ENCODE results near the gene CCDC92. TPM values are rescaled to one million over a fixed set of nuclear protein-coding genes. Genes with fewer than 3 reads are reported as not detected.

Gene CCDC92
- total RNA-seq, 1 donor from 2014 or later = 25.9 TPM

DNA sequence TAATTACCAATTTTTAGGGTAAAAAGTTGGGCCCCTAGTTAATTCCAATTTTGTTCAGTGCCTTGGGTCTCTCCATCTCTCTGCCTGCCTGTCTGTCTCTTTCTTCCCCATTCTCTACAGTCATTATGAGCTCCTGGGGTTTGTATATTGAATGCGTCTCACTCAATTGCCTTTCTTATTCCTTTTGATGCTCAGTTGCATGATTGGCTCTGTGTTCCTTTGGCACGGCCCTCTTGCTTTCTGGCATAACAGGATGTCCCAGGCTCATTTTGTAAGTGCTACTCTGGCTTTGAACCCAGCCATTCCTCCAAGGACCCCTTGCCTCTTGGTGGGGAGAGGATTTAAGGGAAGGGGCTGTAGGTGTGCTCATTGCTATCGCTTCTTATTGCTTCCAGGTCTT, 36.0 kb upstream of the CCDC92 start:
- TF ChIP-seq, protein P1, sequence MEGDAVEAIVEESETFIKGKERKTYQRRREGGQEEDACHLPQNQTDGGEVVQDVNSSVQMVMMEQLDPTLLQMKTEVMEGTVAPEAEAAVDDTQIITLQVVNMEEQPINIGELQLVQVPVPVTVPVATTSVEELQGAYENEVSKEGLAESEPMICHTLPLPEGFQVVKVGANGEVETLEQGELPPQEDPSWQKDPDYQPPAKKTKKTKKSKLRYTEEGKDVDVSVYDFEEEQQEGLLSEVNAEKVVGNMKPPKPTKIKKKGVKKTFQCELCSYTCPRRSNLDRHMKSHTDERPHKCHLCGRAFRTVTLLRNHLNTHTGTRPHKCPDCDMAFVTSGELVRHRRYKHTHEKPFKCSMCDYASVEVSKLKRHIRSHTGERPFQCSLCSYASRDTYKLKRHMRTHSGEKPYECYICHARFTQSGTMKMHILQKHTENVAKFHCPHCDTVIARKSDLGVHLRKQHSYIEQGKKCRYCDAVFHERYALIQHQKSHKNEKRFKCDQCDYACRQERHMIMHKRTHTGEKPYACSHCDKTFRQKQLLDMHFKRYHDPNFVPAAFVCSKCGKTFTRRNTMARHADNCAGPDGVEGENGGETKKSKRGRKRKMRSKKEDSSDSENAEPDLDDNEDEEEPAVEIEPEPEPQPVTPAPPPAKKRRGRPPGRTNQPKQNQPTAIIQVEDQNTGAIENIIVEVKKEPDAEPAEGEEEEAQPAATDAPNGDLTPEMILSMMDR (conservative IDR thresholded peaks at IDR 0.05; ENCODE audit: low read depth, low read length) = no peak
- no peak overlapping the region for H3K4me3 ChIP-seq (ENCODE audit: low read depth, low read length)
- DNase-seq (ENCODE audit: low read depth) = no peak

DNA sequence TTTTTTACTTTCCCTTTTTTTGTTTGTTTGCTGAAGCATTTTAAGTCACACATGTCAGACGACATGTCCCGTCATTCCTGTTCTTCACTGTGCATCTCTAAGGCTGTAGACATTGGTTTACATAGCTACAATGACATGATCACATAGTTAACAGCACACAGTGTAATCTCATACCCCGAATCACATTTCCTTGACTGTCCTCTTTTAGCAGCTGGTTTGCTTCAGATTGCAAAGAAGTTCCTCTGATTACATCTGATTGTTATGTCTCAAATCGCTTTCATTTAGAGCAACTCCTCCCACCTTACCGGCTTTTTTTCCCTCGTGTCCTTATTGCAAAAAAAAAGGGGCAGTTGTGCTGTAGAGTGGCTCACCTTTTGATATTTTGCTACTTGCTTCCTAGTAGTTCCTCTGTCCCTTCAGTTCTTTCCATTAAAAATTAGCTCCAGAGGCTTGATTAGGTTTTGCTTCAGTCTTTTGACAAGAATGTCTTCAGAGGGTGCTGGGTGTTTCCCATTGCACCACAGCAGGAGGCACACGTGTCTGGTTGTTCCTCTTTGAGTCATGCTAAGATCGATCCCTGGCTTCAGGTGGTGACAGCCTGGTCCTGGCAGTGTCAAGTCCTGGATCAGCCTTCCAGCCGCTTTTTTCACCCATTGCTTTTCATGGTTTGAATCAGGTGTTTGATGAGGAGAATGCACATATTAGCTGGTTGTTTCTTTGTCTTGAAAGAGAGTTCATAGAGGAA, 35.4 kb upstream of the CCDC92 start:
- no peak overlapping the region for H3K4me3 ChIP-seq (ENCODE audit: low read depth, low read length)
- TF ChIP-seq, protein P1 (conservative IDR thresholded peaks at IDR 0.05; ENCODE audit: low read depth, low read length) = no peak
- no peak for DNase-seq (ENCODE audit: low read depth)

DNA sequence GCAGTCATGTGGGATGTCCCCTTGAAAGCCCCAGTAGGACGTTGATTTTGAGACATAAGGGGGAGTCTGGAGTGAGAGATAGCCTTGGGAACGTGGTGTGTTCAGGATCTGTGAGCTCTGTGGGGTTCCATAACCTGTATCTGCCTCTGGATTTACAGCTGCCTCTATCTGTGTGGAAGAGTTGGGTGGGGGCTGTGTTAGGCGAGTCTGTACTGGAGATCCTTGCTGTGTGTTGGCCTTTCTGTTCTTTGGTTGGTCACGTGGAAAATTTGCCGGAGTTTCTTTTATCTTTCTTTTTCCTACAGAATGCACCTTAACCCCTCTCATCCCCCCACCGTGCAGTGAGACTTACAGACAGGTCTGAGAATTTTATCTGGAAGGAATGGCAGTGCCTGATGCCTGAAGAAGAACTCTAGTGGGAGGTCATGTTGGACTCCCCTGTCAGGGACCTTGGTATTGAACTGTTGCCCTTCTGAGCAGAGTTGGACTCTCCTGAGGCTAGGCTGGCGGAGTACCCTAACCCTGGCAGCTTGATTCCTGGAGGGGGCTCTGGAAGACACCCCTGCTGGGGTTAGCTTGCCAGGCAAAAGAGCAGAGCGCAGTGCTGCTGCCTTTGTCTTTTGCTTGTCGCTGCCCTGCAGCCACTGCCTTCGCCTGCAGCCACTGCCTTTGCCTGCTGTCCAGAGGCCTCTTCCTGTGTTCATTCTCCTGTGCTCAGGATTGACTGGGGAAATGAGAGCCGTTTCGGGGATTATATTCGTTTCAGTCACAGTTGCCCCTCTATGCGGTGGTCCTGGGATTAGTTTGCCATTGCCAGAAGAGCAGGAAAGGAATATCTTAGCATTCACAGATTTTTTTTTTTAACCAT, 34.4 kb upstream of the CCDC92 start:
- TF ChIP-seq, protein P1 (conservative IDR thresholded peaks at IDR 0.05; ENCODE audit: low read depth, low read length) = no peak
- no peak for DNase-seq (ENCODE audit: low read depth)

DNA sequence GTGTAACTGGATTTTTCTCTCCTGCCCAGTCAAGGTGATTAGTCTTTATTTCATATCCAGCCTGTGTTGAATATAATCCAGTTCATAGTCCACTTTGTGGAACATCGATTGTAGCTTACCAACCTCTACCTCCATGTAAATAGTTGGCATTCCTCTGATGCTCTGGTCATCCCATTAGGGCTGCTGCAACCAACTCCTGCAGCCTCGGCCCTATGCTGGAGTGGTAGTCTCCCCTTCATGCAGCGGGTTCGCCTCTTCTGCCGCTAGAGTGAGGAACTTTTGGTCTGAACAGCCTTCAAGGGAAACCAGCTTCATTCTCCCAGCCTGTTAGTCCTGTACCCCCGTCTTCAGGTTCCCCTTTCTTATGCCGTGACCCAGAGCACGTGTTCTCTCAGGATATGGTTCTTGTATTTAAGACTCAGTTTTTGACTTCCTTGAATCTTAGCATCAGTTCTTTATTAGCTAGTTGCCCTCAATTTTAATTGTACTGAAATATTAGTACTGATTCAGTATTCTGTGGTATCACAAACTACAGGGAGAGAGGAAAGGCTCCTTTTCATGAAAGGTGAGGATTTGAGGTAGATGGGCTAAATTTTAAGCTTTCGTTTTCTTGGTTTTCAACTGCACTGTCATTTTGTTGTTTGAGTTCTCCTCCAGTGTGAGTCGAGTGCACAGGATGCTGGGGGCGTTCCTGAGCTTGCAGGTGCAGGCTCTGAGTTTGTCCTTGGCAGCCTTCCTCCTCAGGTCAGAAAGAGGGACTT, 33.6 kb upstream of the CCDC92 start:
- DNase-seq (ENCODE audit: low read depth) = no peak
- TF ChIP-seq, protein P1 (conservative IDR thresholded peaks at IDR 0.05; ENCODE audit: low read depth, low read length) = no peak
- H3K4me3 ChIP-seq (ENCODE audit: low read depth, low read length) = no peak overlapping the region

More for the DNA sequence above, 34.4 kb upstream of the CCDC92 start:
- no peak overlapping the region for H3K4me3 ChIP-seq (ENCODE audit: low read depth, low read length)

DNA sequence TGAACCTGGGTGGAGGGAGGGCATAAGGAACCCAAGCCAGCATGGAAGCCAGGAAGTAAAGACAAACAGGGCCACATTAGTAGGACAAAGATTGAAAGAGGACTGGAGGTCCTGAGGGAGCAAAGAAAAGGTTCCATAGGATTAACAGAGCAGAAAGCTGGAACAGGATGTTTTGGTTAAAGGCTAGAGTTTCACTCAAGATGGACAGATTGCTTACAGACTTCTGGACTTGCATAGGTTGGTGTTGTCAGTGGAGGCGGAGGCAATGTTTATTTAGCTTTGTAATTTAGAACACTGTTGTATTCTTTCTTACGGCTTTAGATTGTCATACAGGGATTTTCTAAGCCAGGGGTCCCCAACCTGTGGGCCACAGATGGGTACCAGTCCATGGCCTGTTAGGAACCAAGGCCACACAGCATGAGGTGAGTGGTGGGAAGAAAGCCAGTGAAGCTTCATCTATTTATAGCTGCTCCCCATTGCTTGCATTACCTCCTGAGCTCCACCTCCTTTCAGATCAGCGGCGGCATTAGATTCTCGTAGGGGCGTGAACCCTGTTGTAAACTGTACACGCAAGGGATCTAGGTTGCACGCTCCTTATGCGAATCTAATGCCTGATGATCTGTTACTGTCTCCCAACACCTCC, 31.7 kb upstream of the CCDC92 start:
- no peak overlapping the region for H3K4me3 ChIP-seq (ENCODE audit: low read depth, low read length)
- no peak for DNase-seq (ENCODE audit: low read depth)
- TF ChIP-seq, protein P1 (conservative IDR thresholded peaks at IDR 0.05; ENCODE audit: low read depth, low read length) = no peak

DNA sequence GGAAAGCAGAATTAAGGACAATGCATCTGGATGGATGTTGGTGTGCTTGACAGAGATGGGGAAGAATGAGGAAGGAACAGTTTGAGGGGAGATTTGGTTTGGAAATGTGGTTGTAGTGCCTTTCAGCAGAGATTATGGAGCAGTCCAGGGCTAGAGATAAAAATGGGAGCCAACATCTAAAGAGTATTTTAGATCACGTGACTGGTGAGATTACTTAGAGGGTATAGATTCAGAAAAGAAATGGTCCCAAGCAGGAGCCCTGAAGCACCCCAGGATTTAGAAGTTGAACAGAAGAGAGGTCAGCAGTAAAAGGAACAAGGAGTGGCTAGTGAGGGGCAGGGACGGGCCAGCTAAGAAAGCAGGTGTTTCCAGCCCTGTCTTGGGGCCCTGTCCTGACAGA, 30.0 kb upstream of the CCDC92 start:
- no peak overlapping the region for H3K4me3 ChIP-seq (ENCODE audit: low read depth, low read length)
- no peak for DNase-seq (ENCODE audit: low read depth)
- TF ChIP-seq, protein P1 (conservative IDR thresholded peaks at IDR 0.05; ENCODE audit: low read depth, low read length) = no peak
